Peyer's patch (tissue), 4 donors: ENCODE results near the gene IL4I1. TPM values are rescaled to one million over a fixed set of nuclear protein-coding genes. Genes with fewer than 3 reads are reported as not detected.

Experiments
- DNase-seq, 3 donors: peaks; one replicate each; pipeline ENCODE4 v3.0.0-alpha.2; 2017 to 2019
- H3K27ac ChIP-seq, 4 donors: fragments of 200-600 bp; sonication (generic); one replicate each; pipeline ENCODE4 v1.5.1; 2016 to 2019
- H3K27me3 ChIP-seq, 2 donors: fragments of 200-600 bp; sonication (generic); one replicate each; pipeline ENCODE4 v1.5.1; 2019
- H3K36me3 ChIP-seq, 3 donors: fragments of 200-600 bp; sonication (generic); one replicate each; pipeline ENCODE4 v1.5.1; 2016 to 2019
- H3K4me1 ChIP-seq, 4 donors: fragments of 200-600 bp; sonication (generic); one replicate each; pipeline ENCODE4 v1.5.1; 2016 to 2019
- H3K4me3 ChIP-seq, 4 donors: fragments of 200-600 bp; sonication (generic); 1 replicate in 3 of 4; 2 replicates in 1 of 4; pipeline ENCODE4 v1.5.1; 2016 to 2019; ENCODE audit warnings: mild to moderate bottlenecking in 1 of 4
- H3K9me3 ChIP-seq, 4 donors: fragments of 200-600 bp; sonication (generic); one replicate each; pipeline ENCODE4 v1.5.1; 2016 to 2019; ENCODE audit warnings: mild to moderate bottlenecking in 1 of 4
- CTCF ChIP-seq, 6 experiments: fragments of 450-650 bp in 4 of 6; fragments of 200-600 bp in 2 of 6; sonication (generic) in 1 of 6; IDR thresholded peaks; one replicate each; pipeline ENCODE4 v1.5.1; 2017 to 2019; ENCODE audit warnings: antibody characterized with exemption in 6 of 6, mild to moderate bottlenecking in 3 of 6, moderate library complexity in 1 of 6
- POLR2A ChIP-seq, 2 donors: fragments of 450-650 bp; IDR thresholded peaks; one replicate each; pipeline ENCODE4 v1.5.1; 2017; ENCODE audit warnings: antibody characterized with exemption in 2 of 2, mild to moderate bottlenecking in 2 of 2, moderate library complexity in 2 of 2
- total RNA-seq, 4 donors: library from RNA; depleted of rRNA; stranded (reverse); fragments of >200 nt; gene quantifications; one replicate each; pipeline ENCODE4 v1.1.0, GENCODE V29; 2016

IL4I1 gene
- total RNA-seq, 4 donors from 2014 or later: not detected

- Histone ChIP-seq H3K4me3 (no peak overlapping the region), H3K36me3 (peaks cover 0 to 74% (median 0%) of the 10 kb centered on the region in 3 donors)
Observed at GRCh38 chr19:49861541-49862378, 34.9 kb downstream of the IL4I1 start.

GRCh38 chr19:49861107-49861506, 35.6 kb downstream of the IL4I1 start:
- no peak overlapping the region for H3K4me3 ChIP-seq
- peak in 1 of 3 donors; percentile 70 for DNase-seq
- peaks cover 0 to 80% (median 0%) of the 10 kb centered on the region in 3 donors for H3K36me3 ChIP-seq
- no peaks in the 10 kb centered on the region for H3K9me3 ChIP-seq
- TF ChIP-seq CTCF (IDR thresholded peaks at IDR 0.05): no peak
- TF ChIP-seq POLR2A (IDR thresholded peaks at IDR 0.05): no peak
- peaks cover 0 to 20% (median 4%) of the 10 kb centered on the region in 4 donors for H3K4me1 ChIP-seq
- H3K27me3 ChIP-seq: no peaks in the 10 kb centered on the region
- H3K27ac ChIP-seq: peak overlapping the region in 2 of 4 donors; percentile 43

More at GRCh38 chr19:49861541-49862378, 34.9 kb downstream of the IL4I1 start:
- peak in 1 of 3 donors; percentile 46 for DNase-seq
- Histone ChIP-seq H3K9me3 (no peaks in the 10 kb centered on the region), H3K4me1 (peaks cover 0 to 26% (median 10%) of the 10 kb centered on the region in 4 donors), H3K27me3 (no peaks in the 10 kb centered on the region), H3K27ac (peak overlapping the region in 1 of 4 donors; percentile 43)
- TF ChIP-seq CTCF (IDR thresholded peaks at IDR 0.05) (no peak), POLR2A (IDR thresholded peaks at IDR 0.05) (no peak)

GRCh38 chr19:49860336-49861102, 36.2 kb downstream of the IL4I1 start:
- H3K27ac ChIP-seq: peak overlapping the region in 2 of 4 donors; percentile 43
- H3K9me3 ChIP-seq: no peaks in the 10 kb centered on the region
- H3K4me1 ChIP-seq: peaks cover 0 to 14% (median under 1%) of the 10 kb centered on the region in 4 donors
- TF ChIP-seq CTCF (IDR thresholded peaks at IDR 0.05): no peak
- no peak for TF ChIP-seq POLR2A (IDR thresholded peaks at IDR 0.05)
- H3K27me3 ChIP-seq: no peaks in the 10 kb centered on the region
- DNase-seq: no peak
- peaks cover 0 to 86% (median 0%) of the 10 kb centered on the region in 3 donors for H3K36me3 ChIP-seq
- no peak overlapping the region for H3K4me3 ChIP-seq

- Histone ChIP-seq H3K4me1 (peaks cover 0 to 8% (median 0%) of the 10 kb centered on the region in 4 donors), H3K27me3 (no peaks in the 10 kb centered on the region), H3K4me3 (no peak overlapping the region), H3K9me3 (no peaks in the 10 kb centered on the region), H3K36me3 (peaks cover 0 to 93% (median 0%) of the 10 kb centered on the region in 3 donors), H3K27ac (no peak overlapping the region)
- DNase-seq: no peak
- TF ChIP-seq CTCF (IDR thresholded peaks at IDR 0.05) (no peak), POLR2A (IDR thresholded peaks at IDR 0.05) (no peak)
Observed at GRCh38 chr19:49859682-49860335, 36.9 kb downstream of the IL4I1 start.
